Fibroblast of peridontal ligament (primary cell): Measurements from ENCODE around the gene SUPT6H.

ENCODE experiments used
- DNase-seq: peaks from one replicate; pipeline ENCODE4 v3.0.0-alpha.2; 2010; ENCODE audit errors: extremely low read depth

The SUPT6H gene

GRCh38 chr17:28737770-28738679 lies 76.0 kb downstream of the SUPT6H start:
- DNase-seq: no peak

GRCh38 chr17:28738680-28739384 lies 76.8 kb downstream of the SUPT6H start:
- no peak for DNase-seq

GRCh38 chr17:28740406-28741357 lies 78.7 kb downstream of the SUPT6H start:
- no peak for DNase-seq

GRCh38 chr17:28741358-28742349 lies 79.6 kb downstream of the SUPT6H start:
- DNase-seq: no peak

GRCh38 chr17:28743243-28744103 lies 81.5 kb downstream of the SUPT6H start, which contains the start of gene TRAF4:
TSS of gene TRAF4 (plus strand) at chr17:28744011. CDS start at chr17:28744113, 102 bp downstream.
- peak; percentile 86 for DNase-seq

- DNase-seq: peak; percentile 36
These were observed 82.3 kb downstream of the SUPT6H start for GRCh38 chr17:28744104-28744971.

GRCh38 chr17:28744972-28745785 lies 83.2 kb downstream of the SUPT6H start:
- peak; percentile 38 for DNase-seq

GRCh38 chr17:28745786-28746411 lies 83.9 kb downstream of the SUPT6H start:
- no peak for DNase-seq

GRCh38 chr17:28746611-28747050 lies 84.6 kb downstream of the SUPT6H start:
- no peak for DNase-seq

- no peak for DNase-seq
These were observed 85.2 kb downstream of the SUPT6H start for GRCh38 chr17:28747051-28747691.

- no peak for DNase-seq
These were observed 86.1 kb downstream of the SUPT6H start for GRCh38 chr17:28747801-28748750.

- no peak for DNase-seq
These were observed 87.0 kb downstream of the SUPT6H start for GRCh38 chr17:28748852-28749515.

- no peak for DNase-seq
These were observed 87.6 kb downstream of the SUPT6H start for GRCh38 chr17:28749516-28750177.
